GM19238 (cell line): ENCODE measurements around the gene PRUNE2.

Source experiments
- DNase-seq: peaks from one replicate; pipeline ENCODE4 v3.0.0; 2011; ENCODE audit warnings: low spot score; ENCODE audit not compliant: insufficient read length

The PRUNE2 gene

GRCh38 chr9:76573905-76574760 lies 331.8 kb downstream of the PRUNE2 start:
- no peak for DNase-seq

- no peak for DNase-seq
Measured at GRCh38 chr9:76573408-76573807, 332.5 kb downstream of the PRUNE2 start.

- no peak for DNase-seq
Measured at GRCh38 chr9:76572151-76572550, 333.8 kb downstream of the PRUNE2 start.

- DNase-seq = no peak
Measured at GRCh38 chr9:76571743-76572146, 334.2 kb downstream of the PRUNE2 start.

- no peak for DNase-seq
Measured at GRCh38 chr9:76571288-76571687, 334.6 kb downstream of the PRUNE2 start.

- DNase-seq = no peak
Measured at GRCh38 chr9:76570826-76571225, 335.1 kb downstream of the PRUNE2 start.

GRCh38 chr9:76567086-76567485 lies 338.8 kb downstream of the PRUNE2 start:
- DNase-seq = no peak

- DNase-seq = no peak
Measured at GRCh38 chr9:76564297-76564696, 341.6 kb downstream of the PRUNE2 start.

GRCh38 chr9:76562511-76562911 lies 343.4 kb downstream of the PRUNE2 start:
- no peak for DNase-seq

- DNase-seq = no peak
Measured at GRCh38 chr9:76561900-76562299, 344.0 kb downstream of the PRUNE2 start.
